ENCODE data around the gene FUT3. TPM values are rescaled to one million over a fixed set of nuclear protein-coding genes. Genes with fewer than 3 reads are reported as not detected.

Gene FUT3
- polyA plus RNA-seq, 1 of the 3 experiments (the other 2 are of a cell fraction) = not detected

DNA sequence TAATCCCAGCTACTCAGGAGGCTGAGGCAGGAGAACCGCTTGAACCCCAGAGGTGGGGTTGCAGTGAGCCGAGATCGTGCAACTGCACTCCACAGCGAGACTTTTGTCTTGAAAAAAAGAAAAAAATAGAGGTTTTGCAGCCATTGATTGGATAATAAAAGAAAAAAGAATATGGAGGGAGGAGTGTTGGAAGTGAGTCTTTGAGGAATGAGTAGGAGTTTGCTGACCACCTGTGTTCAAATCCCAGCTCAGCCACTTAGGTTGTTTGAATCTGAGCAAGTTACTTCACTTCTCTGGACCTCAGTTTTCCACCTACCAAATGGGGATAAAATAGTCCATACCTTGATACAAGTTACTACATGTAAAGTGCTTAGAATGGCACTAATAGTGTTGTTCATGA, 40.1 kb downstream of the FUT3 start:
- CTCF ChIA-PET = interaction anchor here (1.0 to 1.7 kb wide), 3 partner anchors 10 to 82 kb away, joined by 3 to 6 read pairs (median 5); no protein-coding TSS in a partner anchor
- WGBS (ENCODE audit: low lambda C conversion rate) = 88% methylated on average over 4 of the region's 4 CpGs
- no peak overlapping the region for H2AFZ ChIP-seq (ENCODE audit: low read depth)

DNA sequence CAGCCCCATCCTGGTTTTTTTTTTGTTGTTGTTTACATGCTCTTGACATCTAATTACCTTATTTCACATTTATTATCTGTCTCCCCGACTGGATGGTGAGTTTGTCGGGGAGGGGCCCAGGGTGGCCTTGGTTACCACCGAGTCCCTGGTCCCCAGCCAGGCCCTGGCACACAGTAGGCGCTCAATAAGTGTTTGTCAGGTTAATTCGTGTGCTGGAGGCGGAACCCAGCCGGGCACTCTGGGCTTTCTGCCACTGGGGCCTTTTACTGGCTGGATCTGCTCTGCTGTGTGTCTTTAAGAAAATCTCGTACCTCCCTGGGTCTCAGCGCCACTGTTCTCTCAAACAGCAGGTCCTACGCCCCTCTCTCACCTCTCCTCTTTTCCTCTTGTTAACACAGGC, 41.8 kb downstream of the FUT3 start:
- no peaks in the 10 kb centered on the region for H3K79me2 ChIP-seq (ENCODE audit: insufficient read depth)
- H3F3A ChIP-seq (replicated peaks; ENCODE audit: insufficient read depth) = no peaks in the 10 kb centered on the region
- no peak overlapping the region for H2AFZ ChIP-seq (ENCODE audit: low read depth)
- H3K27ac ChIP-seq (ENCODE audit: low read depth in 2 of 2, low read length in 1 of 2) = no peak overlapping the region
- H3K9ac ChIP-seq = no peak overlapping the region
- 70% methylated on average over 8 of the region's 10 CpGs for WGBS (ENCODE audit: low lambda C conversion rate)
- TF ChIP-seq, protein P1, sequence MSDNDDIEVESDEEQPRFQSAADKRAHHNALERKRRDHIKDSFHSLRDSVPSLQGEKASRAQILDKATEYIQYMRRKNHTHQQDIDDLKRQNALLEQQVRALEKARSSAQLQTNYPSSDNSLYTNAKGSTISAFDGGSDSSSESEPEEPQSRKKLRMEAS (IDR thresholded peaks at IDR 0.05; ENCODE audit: low read depth) = no peak
- TF ChIP-seq RXRA (IDR thresholded peaks at IDR 0.05; ENCODE audit: borderline replicate concordance, low read depth) (no peak), EZH2phosphoT487 (IDR thresholded peaks at IDR 0.05; ENCODE audit: borderline replicate concordance, low read depth) (no peak), SIN3A (IDR thresholded peaks at IDR 0.05; ENCODE audit: borderline replicate concordance, low read depth, low read length) (no peak), JUND (IDR thresholded peaks at IDR 0.05) (no peak), EP300 (IDR thresholded peaks at IDR 0.05; ENCODE audit: borderline replicate concordance in 1 of 2, low read depth in 1 of 2, low read length in 1 of 2) (no peak), ELF1 (IDR thresholded peaks at IDR 0.05) (no peak), MXI1 (IDR thresholded peaks at IDR 0.05; ENCODE audit: low read depth, low read length) (no peak)
- TF ChIP-seq, protein P2, sequence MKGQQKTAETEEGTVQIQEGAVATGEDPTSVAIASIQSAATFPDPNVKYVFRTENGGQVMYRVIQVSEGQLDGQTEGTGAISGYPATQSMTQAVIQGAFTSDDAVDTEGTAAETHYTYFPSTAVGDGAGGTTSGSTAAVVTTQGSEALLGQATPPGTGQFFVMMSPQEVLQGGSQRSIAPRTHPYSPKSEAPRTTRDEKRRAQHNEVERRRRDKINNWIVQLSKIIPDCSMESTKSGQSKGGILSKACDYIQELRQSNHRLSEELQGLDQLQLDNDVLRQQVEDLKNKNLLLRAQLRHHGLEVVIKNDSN (IDR thresholded peaks at IDR 0.05; ENCODE audit: borderline replicate concordance, low read depth) = no peak
- H3K9me3 ChIP-seq = no peaks in the 10 kb centered on the region
- no peak overlapping the region for H3K4me2 ChIP-seq
- H3K4me1 ChIP-seq (ENCODE audit: control insufficient read depth in 1 of 2, insufficient read depth in 2 of 2, low read depth in 1 of 2, low read length in 1 of 2) = peaks cover 0 to 4% of the 10 kb centered on the region in 2 experiments; a peak in 1 of 4 replicates
- H3K36me3 ChIP-seq (replicated peaks in 1 of 2; ENCODE audit: control insufficient read depth in 1 of 2, insufficient read depth in 2 of 2, low read length in 1 of 2) = no peaks in the 10 kb centered on the region
- no peaks in the 10 kb centered on the region for H4K20me1 ChIP-seq (ENCODE audit: insufficient read depth)
- no peak for DNase-seq
- H3K27me3 ChIP-seq (ENCODE audit: insufficient read depth) = peaks cover 3% of the 10 kb centered on the region; the same call in 1 of the 2 replicates
- H3K4me3 ChIP-seq (ENCODE audit: low read depth in 2 of 2, low read length in 1 of 2) = no peak overlapping the region
- ChIA-PET CTCF (interaction anchor here (1.5 to 2.1 kb wide), 4 partner anchors 12 to 213 kb away, joined by 4 to 8 read pairs (median 6); no protein-coding TSS in a partner anchor), POLR2A (interaction anchor here (2.5 kb wide), 1 partner anchor 19 kb away, joined by 7 read pairs; no protein-coding TSS in a partner anchor)
- H3K9me2 ChIP-seq = no peaks in the 10 kb centered on the region

More for the DNA sequence above, 40.1 kb downstream of the FUT3 start:
- H3K4me3 ChIP-seq (ENCODE audit: low read depth in 2 of 2, low read length in 1 of 2) = no peak overlapping the region
- TF ChIP-seq, protein P3, sequence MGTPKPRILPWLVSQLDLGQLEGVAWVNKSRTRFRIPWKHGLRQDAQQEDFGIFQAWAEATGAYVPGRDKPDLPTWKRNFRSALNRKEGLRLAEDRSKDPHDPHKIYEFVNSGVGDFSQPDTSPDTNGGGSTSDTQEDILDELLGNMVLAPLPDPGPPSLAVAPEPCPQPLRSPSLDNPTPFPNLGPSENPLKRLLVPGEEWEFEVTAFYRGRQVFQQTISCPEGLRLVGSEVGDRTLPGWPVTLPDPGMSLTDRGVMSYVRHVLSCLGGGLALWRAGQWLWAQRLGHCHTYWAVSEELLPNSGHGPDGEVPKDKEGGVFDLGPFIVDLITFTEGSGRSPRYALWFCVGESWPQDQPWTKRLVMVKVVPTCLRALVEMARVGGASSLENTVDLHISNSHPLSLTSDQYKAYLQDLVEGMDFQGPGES (IDR thresholded peaks at IDR 0.05; ENCODE audit: low read depth, low read length) = no peak
- TF ChIP-seq EP300 (IDR thresholded peaks at IDR 0.05; ENCODE audit: borderline replicate concordance in 1 of 2, low read depth in 1 of 2, low read length in 1 of 2) = no peak
- H3K4me2 ChIP-seq = no peak overlapping the region
- no peaks in the 10 kb centered on the region for H3F3A ChIP-seq (replicated peaks; ENCODE audit: insufficient read depth)
- H3K9ac ChIP-seq = no peak overlapping the region
- H4K20me1 ChIP-seq (ENCODE audit: insufficient read depth) = no peaks in the 10 kb centered on the region
- H3K9me3 ChIP-seq = no peaks in the 10 kb centered on the region
- DNase-seq = no peak
- no peaks in the 10 kb centered on the region for H3K9me2 ChIP-seq
- H3K27me3 ChIP-seq (ENCODE audit: insufficient read depth) = peaks cover 12% of the 10 kb centered on the region; the same call in 1 of the 2 replicates
- H3K4me1 ChIP-seq (ENCODE audit: control insufficient read depth in 1 of 2, insufficient read depth in 2 of 2, low read depth in 1 of 2, low read length in 1 of 2) = peaks cover 0 to 4% of the 10 kb centered on the region in 2 experiments; a peak in 1 of 4 replicates
- H3K27ac ChIP-seq (ENCODE audit: low read depth in 2 of 2, low read length in 1 of 2) = no peak overlapping the region
- POLR2A ChIA-PET = interaction anchor here (2.5 kb wide), 1 partner anchor 17 kb away, joined by 7 read pairs; no protein-coding TSS in a partner anchor
- H3K36me3 ChIP-seq (replicated peaks in 1 of 2; ENCODE audit: control insufficient read depth in 1 of 2, insufficient read depth in 2 of 2, low read length in 1 of 2) = no peaks in the 10 kb centered on the region
- H3K79me2 ChIP-seq (ENCODE audit: insufficient read depth) = no peaks in the 10 kb centered on the region
